T1000 (cell line): ENCODE data around the gene MTA1.

Experiments used
- DNase-seq: peaks from one replicate; lab custom pipeline; 2025; ENCODE audit warnings: mixed read lengths; lab: John Stamatoyannopoulos, UW

MTA1 gene

GRCh38 chr14:105465209-105466031 is 45.8 kb downstream of the MTA1 start:
- no peak for DNase-seq

- no peak for DNase-seq
Measured at GRCh38 chr14:105466531-105467248, 47.1 kb downstream of the MTA1 start.

GRCh38 chr14:105467249-105467941 is 47.8 kb downstream of the MTA1 start:
- DNase-seq: no peak

- no peak for DNase-seq
Measured at GRCh38 chr14:105467942-105468471, 48.4 kb downstream of the MTA1 start.

GRCh38 chr14:105468621-105469241 is 49.1 kb downstream of the MTA1 start:
- DNase-seq: no peak

GRCh38 chr14:105469456-105470349 is 50.1 kb downstream of the MTA1 start:
- DNase-seq: no peak

GRCh38 chr14:105470350-105471296 is 51.0 kb downstream of the MTA1 start:
- no peak for DNase-seq

- no peak for DNase-seq
Measured at GRCh38 chr14:105471297-105471821, 51.7 kb downstream of the MTA1 start.

- DNase-seq: no peak
Measured at GRCh38 chr14:105471823-105472485, 52.3 kb downstream of the MTA1 start.

- DNase-seq: no peak
Measured at GRCh38 chr14:105472486-105472991, 52.9 kb downstream of the MTA1 start.

- no peak for DNase-seq
Measured at GRCh38 chr14:105473033-105473676, 53.5 kb downstream of the MTA1 start.

- DNase-seq: peak; percentile 77
Measured at GRCh38 chr14:105473677-105474482, 54.3 kb downstream of the MTA1 start.

GRCh38 chr14:105474483-105475268 is 55.0 kb downstream of the MTA1 start, which contains the start of gene CRIP2:
TSS of gene CRIP2 (plus strand) at chr14:105474821. CDS start at chr14:105474863, 42 bp downstream.
- DNase-seq: no peak

- no peak for DNase-seq
Measured at GRCh38 chr14:105475269-105476096, 55.9 kb downstream of the MTA1 start.

- no peak for DNase-seq
Measured at GRCh38 chr14:105476097-105476830, 56.6 kb downstream of the MTA1 start.
